Neural crest cell (in vitro differentiated cells): ENCODE measurements around the gene ENTPD7. TPM values are rescaled to one million over a fixed set of nuclear protein-coding genes. Genes with fewer than 3 reads are reported as not detected.

Experiments
- DNase-seq: peaks from one replicate; pipeline ENCODE4 v3.0.0; 2021; ENCODE audit warnings: low read depth, mixed read lengths, low spot score
- H3K27ac Mint-ChIP-seq: one replicate; pipeline ENCODE4 v1.8.0; 2021; ENCODE audit warnings: mild to moderate bottlenecking, mixed read lengths; ENCODE audit not compliant: unreplicated experiment
- H3K27me3 Mint-ChIP-seq: 2 replicates; pipeline ENCODE4 v1.8.0; 2021; ENCODE audit warnings: low read depth, mild to moderate bottlenecking, mixed read lengths
- H3K36me3 Mint-ChIP-seq: 2 replicates; pipeline ENCODE4 v1.8.0; 2021; ENCODE audit warnings: low read depth, mild to moderate bottlenecking, mixed read lengths
- H3K4me1 Mint-ChIP-seq: 2 replicates; pipeline ENCODE4 v1.8.0; 2021; ENCODE audit warnings: mixed read lengths
- H3K4me3 Mint-ChIP-seq: one replicate; pipeline ENCODE4 v1.8.0; 2021; ENCODE audit warnings: mild to moderate bottlenecking, mixed read lengths
- H3K9me3 Mint-ChIP-seq: 2 replicates; pipeline ENCODE4 v1.8.0; 2021; ENCODE audit warnings: mixed read lengths
- total RNA-seq: library from RNA; stranded (reverse); gene quantifications from 2 replicates; pipeline ENCODE4 v1.2.1, GENCODE V29; 2021
- TF ChIP-seq, protein P1 (sequence below): fragments of 200-600 bp; sonication (generic); conservative IDR thresholded peaks from 2 replicates; pipeline ENCODE4 v1.5.0; 2021; ENCODE audit warnings: antibody characterized with exemption, mild to moderate bottlenecking

The ENTPD7 gene
- total RNA-seq, 1 donor from 2014 or later = 23.9 TPM

DNA sequence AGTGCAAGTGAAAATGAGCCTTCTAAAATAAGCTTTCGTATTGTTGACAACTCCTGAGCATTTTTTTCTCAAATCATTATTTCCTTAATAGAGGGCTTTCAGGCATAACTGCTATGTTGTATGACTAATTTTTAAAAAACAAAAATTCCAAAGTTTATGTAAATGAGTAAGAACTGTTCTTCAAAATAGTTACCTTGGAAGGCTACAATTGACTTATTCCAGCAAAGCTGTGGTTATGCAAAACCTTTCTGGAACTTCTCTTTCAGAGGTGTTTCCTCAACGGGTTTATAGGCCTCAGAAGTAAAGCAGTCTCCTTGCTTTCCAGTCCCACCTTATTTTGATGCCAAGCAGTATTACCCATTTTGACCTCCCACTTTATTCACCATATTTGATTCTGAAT, 41.6 kb upstream of the ENTPD7 start:
- no peaks in the 10 kb centered on the region for H3K9me3 Mint-ChIP-seq
- no peak for DNase-seq
- no peaks in the 10 kb centered on the region for H3K36me3 Mint-ChIP-seq
- TF ChIP-seq, protein P1, sequence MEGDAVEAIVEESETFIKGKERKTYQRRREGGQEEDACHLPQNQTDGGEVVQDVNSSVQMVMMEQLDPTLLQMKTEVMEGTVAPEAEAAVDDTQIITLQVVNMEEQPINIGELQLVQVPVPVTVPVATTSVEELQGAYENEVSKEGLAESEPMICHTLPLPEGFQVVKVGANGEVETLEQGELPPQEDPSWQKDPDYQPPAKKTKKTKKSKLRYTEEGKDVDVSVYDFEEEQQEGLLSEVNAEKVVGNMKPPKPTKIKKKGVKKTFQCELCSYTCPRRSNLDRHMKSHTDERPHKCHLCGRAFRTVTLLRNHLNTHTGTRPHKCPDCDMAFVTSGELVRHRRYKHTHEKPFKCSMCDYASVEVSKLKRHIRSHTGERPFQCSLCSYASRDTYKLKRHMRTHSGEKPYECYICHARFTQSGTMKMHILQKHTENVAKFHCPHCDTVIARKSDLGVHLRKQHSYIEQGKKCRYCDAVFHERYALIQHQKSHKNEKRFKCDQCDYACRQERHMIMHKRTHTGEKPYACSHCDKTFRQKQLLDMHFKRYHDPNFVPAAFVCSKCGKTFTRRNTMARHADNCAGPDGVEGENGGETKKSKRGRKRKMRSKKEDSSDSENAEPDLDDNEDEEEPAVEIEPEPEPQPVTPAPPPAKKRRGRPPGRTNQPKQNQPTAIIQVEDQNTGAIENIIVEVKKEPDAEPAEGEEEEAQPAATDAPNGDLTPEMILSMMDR = no peak
- no peak overlapping the region for H3K27ac Mint-ChIP-seq
- H3K4me3 Mint-ChIP-seq = peak overlapping the region; percentile 84
- H3K4me1 Mint-ChIP-seq = peaks cover 34% of the 10 kb centered on the region
- no peaks in the 10 kb centered on the region for H3K27me3 Mint-ChIP-seq

DNA sequence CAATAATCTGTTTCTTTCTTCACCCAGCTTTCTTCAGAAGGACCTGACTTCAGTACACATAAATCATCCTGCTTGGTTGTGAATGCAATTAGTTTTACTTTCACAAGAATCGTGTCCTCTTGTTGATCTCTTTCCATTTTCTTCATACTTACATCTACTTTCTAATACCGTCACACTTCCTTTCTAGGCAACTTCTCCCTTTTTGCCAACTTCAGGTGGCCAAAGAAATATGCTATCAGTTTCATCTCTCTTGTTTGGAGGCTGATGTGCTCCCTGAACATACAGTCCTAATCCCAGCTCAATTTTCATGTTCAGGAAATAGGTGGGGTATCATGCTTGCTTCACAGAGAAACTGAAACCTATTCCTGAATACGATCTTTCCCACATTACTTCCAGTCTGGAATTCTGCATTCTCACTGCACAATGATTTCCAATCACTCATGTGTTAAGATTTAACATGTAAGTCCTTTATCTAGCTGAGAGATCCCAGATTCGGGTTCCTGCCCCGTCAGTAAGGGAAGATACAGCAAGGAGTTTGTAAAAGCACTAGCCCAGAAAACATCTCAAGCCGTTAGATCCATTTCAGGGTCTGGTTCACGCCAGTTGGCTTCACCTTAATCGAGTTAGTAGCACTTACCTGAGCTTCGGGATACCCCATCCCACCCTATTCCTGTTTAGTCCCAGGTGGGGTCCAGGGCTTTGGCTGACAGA, 40.1 kb upstream of the ENTPD7 start:
- Mint-ChIP-seq H3K4me3 (peak overlapping the region; percentile 84), H3K4me1 (peaks cover 34% of the 10 kb centered on the region), H3K27ac (peak overlapping the region; percentile 47), H3K27me3 (no peaks in the 10 kb centered on the region), H3K36me3 (no peaks in the 10 kb centered on the region), H3K9me3 (no peaks in the 10 kb centered on the region)
- TF ChIP-seq, protein P1 = no peak
- DNase-seq = no peak

DNA sequence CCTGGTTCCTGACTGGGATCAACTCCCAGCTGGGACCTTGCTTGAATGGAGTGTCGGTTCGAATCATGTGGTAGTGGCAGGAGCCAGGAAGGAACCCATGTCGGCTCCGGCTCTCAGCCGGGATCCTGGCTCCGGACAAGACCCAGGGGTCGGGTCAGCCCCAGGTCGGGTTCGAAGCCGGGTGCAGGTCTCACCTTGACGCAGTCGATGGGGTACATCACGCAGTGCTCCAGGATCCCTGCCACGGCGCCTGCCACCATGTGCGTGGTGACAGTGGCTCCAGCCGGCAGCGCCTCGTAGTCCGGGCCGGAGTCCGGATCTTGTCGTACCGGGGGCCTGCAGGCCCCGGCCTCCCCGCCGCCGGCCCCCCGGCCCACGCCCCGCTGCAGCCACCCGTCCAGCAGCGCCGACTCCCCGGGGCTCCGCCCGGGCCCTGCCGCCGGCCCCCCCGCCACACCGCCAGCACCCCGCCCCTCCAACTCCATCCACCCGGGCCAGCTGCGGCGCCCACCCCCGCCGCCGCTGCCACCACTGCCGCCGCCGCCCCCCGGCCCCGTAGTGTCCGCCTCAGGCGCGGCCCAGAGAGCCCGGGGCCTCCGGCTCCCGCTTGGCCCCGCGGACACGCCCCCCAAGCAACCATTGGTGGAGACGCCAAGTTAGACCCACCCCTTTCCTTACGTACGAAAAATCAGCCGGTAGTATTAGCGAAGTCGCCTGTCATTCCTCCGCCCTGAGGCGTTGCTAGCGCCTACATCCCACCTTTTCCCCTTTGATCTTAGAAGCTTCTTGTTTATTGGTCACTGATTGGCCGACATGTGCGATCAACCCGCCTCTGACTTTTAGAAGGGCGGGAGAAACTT, 39.2 kb upstream of the ENTPD7 start, which contains the start of gene SLC25A28:
TSS of gene SLC25A28 (minus strand) at position 589 of the 860 bp plus-strand sequence. CDS start at position 485, 104 bp downstream.
- H3K9me3 Mint-ChIP-seq = no peaks in the 10 kb centered on the region
- no peaks in the 10 kb centered on the region for H3K27me3 Mint-ChIP-seq
- H3K27ac Mint-ChIP-seq = peak within 1 kb of the TSS; percentile 97
- H3K4me1 Mint-ChIP-seq = peaks cover 34% of the 10 kb centered on the region
- peak within 1 kb of the TSS; percentile 93 for H3K4me3 Mint-ChIP-seq
- DNase-seq = peak; percentile 12
- TF ChIP-seq, protein P1 = no peak
- H3K36me3 Mint-ChIP-seq = no peaks in the 10 kb centered on the region

DNA sequence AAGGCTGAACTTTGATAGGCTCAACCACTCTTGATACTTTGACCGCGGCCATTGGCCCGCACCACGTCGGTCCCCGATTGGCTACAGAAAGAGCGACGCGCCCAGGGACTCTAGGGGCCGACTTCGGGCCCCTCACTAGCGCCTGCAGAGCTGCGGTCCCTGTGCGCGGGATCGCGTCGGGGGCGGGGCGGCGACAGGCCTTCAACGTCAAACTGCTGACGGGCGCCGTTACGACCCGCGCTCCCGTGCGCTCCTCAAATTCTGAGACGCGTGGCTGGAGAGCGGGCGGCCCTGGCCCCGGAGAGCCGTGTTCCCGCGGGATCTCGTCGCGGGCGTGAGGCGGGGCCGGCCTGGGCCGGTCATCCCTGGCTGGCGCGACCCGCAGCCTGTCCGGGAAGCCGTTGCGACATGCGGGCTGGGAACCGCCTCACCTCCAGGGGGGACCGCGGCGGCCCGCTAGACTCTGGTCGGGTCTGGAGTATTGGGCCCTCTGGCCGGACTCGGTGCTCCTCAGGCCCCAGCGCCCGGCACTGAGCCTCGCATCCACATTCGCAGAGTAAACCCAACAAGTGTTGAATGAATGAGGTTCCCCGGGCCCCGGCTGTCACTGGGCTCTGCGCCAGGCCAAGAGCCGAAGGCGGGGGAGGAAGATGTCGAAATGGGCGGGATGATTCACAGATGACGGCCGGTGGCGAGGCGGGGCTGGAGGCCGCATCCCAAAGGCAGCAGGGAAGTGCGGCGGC, 38.4 kb upstream of the ENTPD7 start:
- H3K9me3 Mint-ChIP-seq = no peaks in the 10 kb centered on the region
- H3K36me3 Mint-ChIP-seq = no peaks in the 10 kb centered on the region
- peaks cover 34% of the 10 kb centered on the region for H3K4me1 Mint-ChIP-seq
- DNase-seq = peak; percentile 86
- H3K4me3 Mint-ChIP-seq = peak overlapping the region; percentile 93
- no peaks in the 10 kb centered on the region for H3K27me3 Mint-ChIP-seq
- TF ChIP-seq, protein P1 = peak; percentile 21
- H3K27ac Mint-ChIP-seq = peak overlapping the region; percentile 97
